Parathyroid adenoma (tissue), 2 donors: Measurements from ENCODE around the gene KIAA0319L.
"Not testable (repeated sequence)": the region's sequence is repeated elsewhere in the genome, so short reads cannot be mapped to it uniquely, and the experiment has no call there.

ENCODE experiments used
- H2AFZ ChIP-seq: fragments of 300-600 bp; sonication (generic); one replicate; pipeline ENCODE4 v1.7.0; 2017; ENCODE audit warnings: antibody characterized with exemption, mild to moderate bottlenecking
- H3K27ac ChIP-seq: fragments of 300-600 bp; sonication (generic); one replicate; pipeline ENCODE4 v1.7.0; 2017
- H3K27me3 ChIP-seq: fragments of 300-600 bp; sonication (generic); one replicate; pipeline ENCODE4 v1.7.0; 2017; ENCODE audit warnings: low read length; ENCODE audit not compliant: control insufficient read depth, insufficient read depth
- H3K36me3 ChIP-seq: fragments of 300-600 bp; sonication (generic); one replicate; pipeline ENCODE4 v1.7.0; 2017; ENCODE audit warnings: low read length; ENCODE audit not compliant: control insufficient read depth, insufficient read depth
- H3K4me1 ChIP-seq: fragments of 300-600 bp; sonication (generic); one replicate; pipeline ENCODE4 v1.7.0; 2017; ENCODE audit warnings: control low read depth
- H3K4me2 ChIP-seq: fragments of 300-600 bp; sonication (generic); one replicate; pipeline ENCODE4 v1.7.0; 2017; ENCODE audit warnings: low read length
- H3K4me3 ChIP-seq: fragments of 300-600 bp; sonication (generic); one replicate; pipeline ENCODE4 v1.7.0; 2017; ENCODE audit warnings: low read depth, low read length
- H3K79me2 ChIP-seq: fragments of 300-600 bp; sonication (generic); one replicate; pipeline ENCODE4 v1.7.0; 2017; ENCODE audit warnings: control low read depth
- H3K9ac ChIP-seq: fragments of 300-600 bp; sonication (generic); one replicate; pipeline ENCODE4 v1.7.0; 2017; ENCODE audit warnings: mild to moderate bottlenecking
- H3K9me3 ChIP-seq: fragments of 300-600 bp; sonication (generic); one replicate; pipeline ENCODE4 v1.7.0; 2017; ENCODE audit warnings: low read length; ENCODE audit not compliant: control insufficient read depth
- TF ChIP-seq, protein P1 (sequence below): fragments of 300-600 bp; sonication (generic); IDR thresholded peaks from one replicate; pipeline ENCODE4 v1.7.0; 2017; ENCODE audit warnings: antibody characterized with exemption, mild to moderate bottlenecking
- donor health status: primary hyperparathyroidism.

The KIAA0319L gene

DNA sequence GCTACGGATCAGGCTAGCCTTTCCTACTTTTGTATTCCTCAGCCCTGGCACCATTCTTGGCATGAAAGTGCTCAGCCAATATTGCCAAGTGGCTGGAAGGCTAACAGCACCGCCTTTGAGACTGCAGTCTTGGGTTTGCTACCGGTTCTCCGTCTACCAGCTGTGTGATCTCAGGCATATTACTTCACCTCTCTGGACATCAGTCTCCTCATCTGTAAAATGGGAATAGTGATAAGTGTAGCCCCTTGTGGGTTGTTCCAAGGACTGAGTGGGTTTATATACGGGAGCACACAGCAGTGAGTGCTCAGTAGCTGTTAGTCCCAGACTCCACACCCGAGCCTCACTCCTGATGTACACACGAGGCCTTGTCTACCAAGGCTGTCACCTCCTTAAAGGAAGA is 29.6 kb upstream of the KIAA0319L start:
- H3K4me2 ChIP-seq, result no peak overlapping the region
- H3K36me3 ChIP-seq, result no peaks in the 10 kb centered on the region
- no peak overlapping the region for H3K4me3 ChIP-seq
- H3K79me2 ChIP-seq, result no peaks in the 10 kb centered on the region
- TF ChIP-seq, protein P1, sequence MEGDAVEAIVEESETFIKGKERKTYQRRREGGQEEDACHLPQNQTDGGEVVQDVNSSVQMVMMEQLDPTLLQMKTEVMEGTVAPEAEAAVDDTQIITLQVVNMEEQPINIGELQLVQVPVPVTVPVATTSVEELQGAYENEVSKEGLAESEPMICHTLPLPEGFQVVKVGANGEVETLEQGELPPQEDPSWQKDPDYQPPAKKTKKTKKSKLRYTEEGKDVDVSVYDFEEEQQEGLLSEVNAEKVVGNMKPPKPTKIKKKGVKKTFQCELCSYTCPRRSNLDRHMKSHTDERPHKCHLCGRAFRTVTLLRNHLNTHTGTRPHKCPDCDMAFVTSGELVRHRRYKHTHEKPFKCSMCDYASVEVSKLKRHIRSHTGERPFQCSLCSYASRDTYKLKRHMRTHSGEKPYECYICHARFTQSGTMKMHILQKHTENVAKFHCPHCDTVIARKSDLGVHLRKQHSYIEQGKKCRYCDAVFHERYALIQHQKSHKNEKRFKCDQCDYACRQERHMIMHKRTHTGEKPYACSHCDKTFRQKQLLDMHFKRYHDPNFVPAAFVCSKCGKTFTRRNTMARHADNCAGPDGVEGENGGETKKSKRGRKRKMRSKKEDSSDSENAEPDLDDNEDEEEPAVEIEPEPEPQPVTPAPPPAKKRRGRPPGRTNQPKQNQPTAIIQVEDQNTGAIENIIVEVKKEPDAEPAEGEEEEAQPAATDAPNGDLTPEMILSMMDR, result no peak
- no peaks in the 10 kb centered on the region for H3K27me3 ChIP-seq
- H3K4me1 ChIP-seq, result no peaks in the 10 kb centered on the region
- no peak overlapping the region for H3K27ac ChIP-seq
- H2AFZ ChIP-seq, result no peak overlapping the region
- no peaks in the 10 kb centered on the region for H3K9me3 ChIP-seq
- H3K9ac ChIP-seq, result no peak overlapping the region

DNA sequence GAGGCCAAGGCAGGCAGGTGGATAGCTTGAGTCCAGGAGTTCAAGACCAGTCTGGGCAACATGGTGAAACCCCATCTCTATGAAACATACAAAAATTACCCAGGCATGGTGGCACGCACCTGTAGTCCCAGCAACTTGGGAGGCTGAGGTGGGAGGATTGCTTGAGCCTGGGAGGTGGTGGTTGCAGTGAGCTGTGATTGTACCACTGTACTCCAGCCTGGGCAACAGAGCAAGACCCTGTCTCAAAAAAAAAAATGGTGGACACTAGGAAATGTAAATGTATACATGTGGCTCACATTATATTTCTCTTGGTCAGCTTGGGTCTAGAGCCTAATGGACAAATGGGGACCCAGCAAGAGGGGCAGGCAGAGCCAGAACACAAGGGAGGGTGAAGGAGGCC is 28.6 kb upstream of the KIAA0319L start:
- not testable (repeated sequence) for H2AFZ ChIP-seq, H3K27ac ChIP-seq, H3K9ac ChIP-seq, H3K4me1 ChIP-seq, H3K27me3 ChIP-seq, H3K79me2 ChIP-seq, H3K4me2 ChIP-seq, H3K36me3 ChIP-seq, H3K9me3 ChIP-seq, H3K4me3 ChIP-seq

GRCh38 chr1:35585281-35585680 is 28.1 kb upstream of the KIAA0319L start:
- Histone ChIP-seq H3K4me2 (no peak overlapping the region), H3K9me3 (no peaks in the 10 kb centered on the region), H3K27me3 (no peaks in the 10 kb centered on the region), H3K4me1 (no peaks in the 10 kb centered on the region), H3K4me3 (no peak overlapping the region), H2AFZ (no peak overlapping the region), H3K27ac (no peak overlapping the region), H3K9ac (no peak overlapping the region), H3K36me3 (no peaks in the 10 kb centered on the region), H3K79me2 (no peaks in the 10 kb centered on the region)
- TF ChIP-seq, protein P1, result no peak

- not testable (repeated sequence) for H3K9me3 ChIP-seq, H3K36me3 ChIP-seq, H3K27me3 ChIP-seq, H3K79me2 ChIP-seq, H3K27ac ChIP-seq, H3K9ac ChIP-seq, H3K4me1 ChIP-seq, H3K4me3 ChIP-seq, H2AFZ ChIP-seq, H3K4me2 ChIP-seq
Observed at GRCh38 chr1:35581621-35582020, 24.4 kb upstream of the KIAA0319L start.

- Histone ChIP-seq H3K9me3 (no peaks in the 10 kb centered on the region), H3K27me3 (peaks cover 3% of the 10 kb centered on the region), H3K9ac (no peak overlapping the region), H3K4me1 (no peaks in the 10 kb centered on the region), H2AFZ (no peak overlapping the region), H3K4me2 (no peak overlapping the region), H3K4me3 (no peak overlapping the region), H3K27ac (no peak overlapping the region), H3K79me2 (no peaks in the 10 kb centered on the region), H3K36me3 (no peaks in the 10 kb centered on the region)
- TF ChIP-seq, protein P1, result no peak
Observed at GRCh38 chr1:35580949-35581388, 23.8 kb upstream of the KIAA0319L start.
